PC-9 (cell line): ENCODE data around the gene PDK2. TPM values are rescaled to one million over a fixed set of nuclear protein-coding genes. Genes with fewer than 3 reads are reported as not detected.

Experiments used
- BruUV-seq: library from RNA; stranded (reverse); fragments of 400-500 nt; replicated peaks from 2 replicates; lab custom pipeline; 2021; lab: Mats Ljungman, UMichigan
- CTCF ChIA-PET: fragments of 300-600 bp; sonication (Branson Sonifier 250); formaldehyde crosslinking; loops from one replicate; lab custom pipeline; 2022; ENCODE audit warnings: antibody characterized with exemption; lab: Charles Lee
- POLR2A ChIA-PET: fragments of 300-600 bp; sonication (Branson Sonifier 250); formaldehyde crosslinking; loops from one replicate; lab custom pipeline; 2022; ENCODE audit warnings: antibody characterized with exemption; ENCODE audit not compliant: unreplicated experiment; lab: Charles Lee
- DNase-seq, 2 experiments: peaks; one replicate each; pipeline versions ENCODE4 v3.0.0 to v3.0.0-alpha.2; 2015 to 2022; ENCODE audit warnings: mixed read lengths in 1 of 2
- H2AFZ ChIP-seq: fragments of 200-600 bp; sonication (generic); 2 replicates; pipeline ENCODE4 v1.8.1; 2017; ENCODE audit warnings: antibody characterized with exemption
- H3F3A ChIP-seq: fragments of 200-600 bp; sonication (generic); 2 replicates; pipeline ENCODE4 v1.8.1; 2017; ENCODE audit warnings: antibody characterized with exemption, mild to moderate bottlenecking, low read depth; ENCODE audit not compliant: insufficient read depth
- H3K27ac ChIP-seq: fragments of 200-600 bp; sonication (generic); 2 replicates; pipeline ENCODE4 v1.6.1; 2016; ENCODE audit warnings: mixed run types
- H3K27me3 ChIP-seq: fragments of 200-600 bp; sonication (generic); 2 replicates; pipeline ENCODE4 v1.6.1; 2016; ENCODE audit warnings: low read depth, mixed run types; ENCODE audit not compliant: insufficient read depth
- H3K36me3 ChIP-seq: fragments of 200-600 bp; sonication (generic); 2 replicates; pipeline ENCODE4 v1.6.1; 2016; ENCODE audit warnings: low read depth, mixed run types
- H3K4me1 ChIP-seq: fragments of 200-600 bp; sonication (generic); replicated peaks from 2 replicates; pipeline ENCODE4 v1.6.1; 2016; ENCODE audit warnings: mixed run types; ENCODE audit not compliant: insufficient read depth
- H3K4me2 ChIP-seq: fragments of 200-600 bp; sonication (generic); 2 replicates; pipeline ENCODE4 v1.6.1; 2017; ENCODE audit warnings: mixed run types
- H3K4me3 ChIP-seq: fragments of 200-600 bp; sonication (generic); 2 replicates; pipeline ENCODE4 v1.6.1; 2016; ENCODE audit warnings: mixed run types
- H3K79me2 ChIP-seq: fragments of 200-600 bp; sonication (generic); 2 replicates; pipeline ENCODE4 v1.6.1; 2017; ENCODE audit warnings: low read depth, mixed run types
- H3K9me2 ChIP-seq: fragments of 200-600 bp; sonication (generic); 2 replicates; pipeline ENCODE4 v1.8.1; 2017; ENCODE audit warnings: mild to moderate bottlenecking; ENCODE audit not compliant: insufficient read depth
- H3K9me3 ChIP-seq: fragments of 200-600 bp; sonication (generic); 2 replicates; pipeline ENCODE4 v1.8.1; 2016; ENCODE audit warnings: low read depth; ENCODE audit not compliant: insufficient read depth
- H4K20me1 ChIP-seq: fragments of 200-600 bp; sonication (generic); 2 replicates; pipeline ENCODE4 v1.8.1; 2017; ENCODE audit not compliant: insufficient read depth
- EZH2 ChIP-seq: fragments of 200-600 bp; sonication (generic); IDR thresholded peaks from 2 replicates; pipeline ENCODE4 v1.8.0; 2017; ENCODE audit warnings: antibody characterized with exemption, low read depth
- intact Hi-C: fragments of 100-400 bp; cut with micrococcal nuclease; formaldehyde crosslinking; loops from one replicate; pipeline ENCODE4 v1.10.0; 2022; ENCODE audit not compliant: unreplicated experiment
- total RNA-seq: library from RNA; stranded (reverse); gene quantifications from 2 replicates; pipeline ENCODE4 v1.2.3, GENCODE V29; 2021
- TF ChIP-seq, protein P1 (sequence below): fragments of 200-600 bp; sonication (generic); conservative IDR thresholded peaks from 2 replicates; pipeline ENCODE4 v1.6.1; 2017; ENCODE audit warnings: mixed run types, antibody characterized with exemption, mild to moderate bottlenecking, moderate library complexity

The PDK2 gene
- total RNA-seq, 1 experiment from 2014 or later = 58.7 TPM

DNA sequence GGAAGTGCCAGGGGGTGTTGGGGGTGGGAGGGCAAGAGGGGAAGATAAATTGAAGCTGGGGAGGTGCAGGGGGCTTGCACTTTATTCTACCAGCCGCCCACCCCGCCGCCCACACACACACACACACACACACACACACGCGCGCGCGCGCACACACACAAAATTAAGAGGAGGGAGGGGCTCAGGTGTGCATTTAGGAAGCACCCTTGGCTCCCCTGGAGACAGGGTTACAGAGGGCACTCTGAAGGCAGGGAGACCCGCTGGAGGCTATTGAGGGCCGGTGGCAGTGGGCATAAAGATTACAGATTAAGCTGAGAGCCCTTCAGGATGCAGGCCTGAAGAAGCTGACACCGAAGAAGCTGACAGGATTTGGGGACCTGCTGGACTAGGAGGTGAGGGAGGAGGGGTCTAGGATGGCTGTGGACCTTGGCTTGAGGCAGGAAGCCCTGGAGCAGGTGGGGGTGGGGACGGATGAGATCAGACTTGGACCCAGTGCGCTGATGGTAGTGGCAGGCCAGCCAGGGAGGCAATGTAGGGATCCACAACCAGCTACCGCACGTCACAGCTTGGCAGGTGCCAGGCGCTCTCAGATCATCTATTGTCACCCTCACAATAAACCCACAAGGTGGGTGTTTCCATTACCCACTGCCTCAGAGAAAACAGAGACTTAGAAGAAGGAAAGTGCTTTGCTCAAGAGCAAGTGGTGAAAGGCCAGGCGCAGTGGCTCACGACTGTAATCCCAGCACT, 35.6 kb downstream of the PDK2 start:
- Histone ChIP-seq H3K9me2 (no peaks in the 10 kb centered on the region), H3K79me2 (no peaks in the 10 kb centered on the region), H3K9me3 (no peaks in the 10 kb centered on the region), H3K27ac (no peak overlapping the region), H4K20me1 (no peaks in the 10 kb centered on the region), H3K4me3 (no peak overlapping the region), H3K4me1 (peaks cover 9% of the 10 kb centered on the region; the same call in 1 of the 2 replicates), H3K27me3 (peaks cover 28% of the 10 kb centered on the region), H3F3A (peaks cover 20% of the 10 kb centered on the region; the same call in 1 of the 2 replicates), H3K36me3 (no peaks in the 10 kb centered on the region), H3K4me2 (no peak overlapping the region), H2AFZ (no peak overlapping the region)
- ChIA-PET CTCF (interaction anchor here (0.6 to 0.7 kb wide), 5 partner anchors 16 to 989 kb away, joined by 3 to 25 read pairs (median 3); no protein-coding TSS in a partner anchor), POLR2A (no interaction called here)
- TF ChIP-seq, protein P1, sequence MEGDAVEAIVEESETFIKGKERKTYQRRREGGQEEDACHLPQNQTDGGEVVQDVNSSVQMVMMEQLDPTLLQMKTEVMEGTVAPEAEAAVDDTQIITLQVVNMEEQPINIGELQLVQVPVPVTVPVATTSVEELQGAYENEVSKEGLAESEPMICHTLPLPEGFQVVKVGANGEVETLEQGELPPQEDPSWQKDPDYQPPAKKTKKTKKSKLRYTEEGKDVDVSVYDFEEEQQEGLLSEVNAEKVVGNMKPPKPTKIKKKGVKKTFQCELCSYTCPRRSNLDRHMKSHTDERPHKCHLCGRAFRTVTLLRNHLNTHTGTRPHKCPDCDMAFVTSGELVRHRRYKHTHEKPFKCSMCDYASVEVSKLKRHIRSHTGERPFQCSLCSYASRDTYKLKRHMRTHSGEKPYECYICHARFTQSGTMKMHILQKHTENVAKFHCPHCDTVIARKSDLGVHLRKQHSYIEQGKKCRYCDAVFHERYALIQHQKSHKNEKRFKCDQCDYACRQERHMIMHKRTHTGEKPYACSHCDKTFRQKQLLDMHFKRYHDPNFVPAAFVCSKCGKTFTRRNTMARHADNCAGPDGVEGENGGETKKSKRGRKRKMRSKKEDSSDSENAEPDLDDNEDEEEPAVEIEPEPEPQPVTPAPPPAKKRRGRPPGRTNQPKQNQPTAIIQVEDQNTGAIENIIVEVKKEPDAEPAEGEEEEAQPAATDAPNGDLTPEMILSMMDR = no peak
- TF ChIP-seq EZH2 = no peak
- no peak for DNase-seq
- no TSS peak for BruUV-seq
- intact Hi-C loops = no loop called here

DNA sequence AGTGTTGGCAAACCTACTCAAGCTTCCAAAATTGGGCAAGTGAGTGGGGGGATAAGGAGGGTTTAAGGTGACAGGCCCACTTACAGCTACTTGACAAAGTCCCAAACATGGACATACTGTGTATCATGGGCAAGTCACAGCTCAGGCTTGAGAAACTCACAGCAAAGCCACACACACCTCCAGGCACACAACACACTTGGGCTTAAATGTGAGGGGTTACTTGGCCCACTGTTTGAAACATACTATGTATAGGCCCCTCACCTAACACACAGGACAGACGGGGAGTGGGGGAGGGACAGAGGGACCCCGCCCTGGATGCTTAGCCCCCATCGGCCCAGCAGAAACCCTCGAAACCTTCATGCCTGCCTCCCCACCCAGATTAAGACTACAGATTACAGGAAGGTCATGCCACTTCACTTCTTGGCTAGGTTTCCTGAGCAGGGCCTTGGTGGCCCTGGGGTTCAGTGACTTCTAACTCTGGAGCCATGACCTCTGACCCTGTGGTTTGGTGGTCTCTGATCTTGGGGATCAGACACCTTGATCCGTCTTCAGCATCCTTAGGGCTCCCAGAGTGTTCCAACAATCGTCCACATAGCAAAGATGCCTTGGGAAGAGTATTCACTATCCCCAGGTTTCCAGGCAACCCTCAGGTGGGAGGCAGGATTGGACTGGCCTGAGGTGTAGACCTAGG, 37.1 kb downstream of the PDK2 start:
- ChIA-PET CTCF (interaction anchor here (1.1 kb wide), 1 partner anchor 46 kb away, joined by 4 read pairs; no protein-coding TSS in a partner anchor), POLR2A (interaction anchor here (0.7 kb wide), 1 partner anchor 24 kb away, joined by 3 read pairs; no protein-coding TSS in a partner anchor)
- no peak overlapping the region for H3K4me3 ChIP-seq
- H3K9me3 ChIP-seq = no peaks in the 10 kb centered on the region
- no peaks in the 10 kb centered on the region for H3K79me2 ChIP-seq
- no peak for DNase-seq
- H3K4me2 ChIP-seq = no peak overlapping the region
- TSS peak; percentile 17 for BruUV-seq
- H3K36me3 ChIP-seq = no peaks in the 10 kb centered on the region; the same call in 1 of the 2 replicates
- intact Hi-C loops = no loop called here
- peaks cover 20% of the 10 kb centered on the region; the same call in 1 of the 2 replicates for H3F3A ChIP-seq
- H3K27me3 ChIP-seq = peaks cover 26% of the 10 kb centered on the region
- H3K27ac ChIP-seq = no peak overlapping the region
- no peaks in the 10 kb centered on the region for H4K20me1 ChIP-seq
- H3K4me1 ChIP-seq = peaks cover 9% of the 10 kb centered on the region; the same call in 1 of the 2 replicates
- no peaks in the 10 kb centered on the region for H3K9me2 ChIP-seq
- TF ChIP-seq, protein P1 = no peak
- no peak for TF ChIP-seq EZH2
- no peak overlapping the region for H2AFZ ChIP-seq

DNA sequence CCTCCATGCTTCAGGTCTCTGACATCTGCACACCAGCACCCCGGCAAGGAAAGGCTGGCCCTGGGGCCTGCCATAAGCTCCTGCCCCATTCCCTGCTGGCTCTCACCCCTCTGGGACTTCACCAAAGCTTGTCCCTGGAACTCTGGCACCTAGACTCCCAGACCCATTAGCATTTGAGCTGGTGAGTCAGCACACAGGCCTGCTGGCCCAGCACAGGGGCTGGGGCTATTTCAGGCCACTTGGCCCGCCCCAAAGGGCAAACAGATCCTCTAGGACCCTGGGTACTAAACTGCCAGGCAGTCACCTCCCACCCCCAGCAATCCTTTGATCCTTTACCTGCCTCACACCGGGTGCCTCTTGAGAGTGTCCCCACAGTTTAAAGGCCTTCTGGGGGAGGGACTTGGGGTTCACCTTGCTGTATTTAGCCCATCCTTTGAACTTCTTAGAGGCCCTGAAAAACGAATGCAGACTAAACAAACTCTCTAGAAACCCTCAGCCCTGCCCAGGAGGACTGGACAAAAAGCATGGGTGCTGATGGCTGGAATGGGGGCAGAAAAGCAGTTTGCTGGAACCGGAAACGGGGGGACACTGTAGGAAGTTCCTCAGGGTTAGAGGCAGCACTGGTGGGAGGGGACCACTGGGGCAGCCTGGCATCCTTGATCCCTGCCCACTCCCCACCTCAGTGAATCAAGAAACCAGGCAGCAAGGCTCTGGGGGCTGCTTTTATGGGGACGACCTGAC, 38.0 kb downstream of the PDK2 start:
- POLR2A ChIA-PET = interaction anchor here (0.7 kb wide), 1 partner anchor 25 kb away, joined by 3 read pairs; no protein-coding TSS in a partner anchor

More for the DNA sequence above, 38.0 kb downstream of the PDK2 start:
- Histone ChIP-seq H3K4me2 (no peak overlapping the region), H3K36me3 (peaks cover 2% of the 10 kb centered on the region), H3K27ac (no peak overlapping the region), H3K4me3 (no peak overlapping the region), H3K9me3 (no peaks in the 10 kb centered on the region), H3K79me2 (no peaks in the 10 kb centered on the region), H3K27me3 (peaks cover 17% of the 10 kb centered on the region), H4K20me1 (no peaks in the 10 kb centered on the region), H3K9me2 (no peaks in the 10 kb centered on the region), H3F3A (peaks cover 20% of the 10 kb centered on the region; the same call in 1 of the 2 replicates), H3K4me1 (peaks cover 9% of the 10 kb centered on the region; the same call in 1 of the 2 replicates), H2AFZ (no peak overlapping the region)
- TF ChIP-seq EZH2 = no peak
- TF ChIP-seq, protein P1 = no peak
- intact Hi-C loops = no loop called here
- DNase-seq = peak in 1 of 2 experiments; percentile 33
- CTCF ChIA-PET = interaction anchor here (1.1 kb wide), 1 partner anchor 45 kb away, joined by 4 read pairs; no protein-coding TSS in a partner anchor
- BruUV-seq = no TSS peak
